ENCODE data around the gene CLDN22.

CLDN22 gene

DNA sequence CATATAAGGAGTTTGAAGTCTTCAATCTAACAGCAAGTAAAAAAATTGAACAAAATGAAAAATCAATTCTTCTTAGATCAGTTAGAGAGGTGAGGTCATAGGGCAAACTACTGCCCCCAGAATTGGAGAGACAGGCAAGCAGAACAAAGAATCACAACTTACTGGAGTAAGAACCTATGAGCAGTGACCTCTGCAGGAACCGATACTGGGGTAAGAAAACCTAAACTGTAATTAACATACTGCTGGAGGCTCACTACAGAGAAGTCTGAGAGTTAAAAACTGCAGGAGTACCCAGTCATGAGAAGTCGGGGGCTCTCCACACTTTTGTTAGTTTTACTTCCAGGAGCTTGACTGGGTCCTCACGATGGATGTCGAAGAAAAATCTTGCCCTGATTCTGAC is 16.0 kb downstream of the CLDN22 start (continued):
- TF ChIP-seq, protein P1, sequence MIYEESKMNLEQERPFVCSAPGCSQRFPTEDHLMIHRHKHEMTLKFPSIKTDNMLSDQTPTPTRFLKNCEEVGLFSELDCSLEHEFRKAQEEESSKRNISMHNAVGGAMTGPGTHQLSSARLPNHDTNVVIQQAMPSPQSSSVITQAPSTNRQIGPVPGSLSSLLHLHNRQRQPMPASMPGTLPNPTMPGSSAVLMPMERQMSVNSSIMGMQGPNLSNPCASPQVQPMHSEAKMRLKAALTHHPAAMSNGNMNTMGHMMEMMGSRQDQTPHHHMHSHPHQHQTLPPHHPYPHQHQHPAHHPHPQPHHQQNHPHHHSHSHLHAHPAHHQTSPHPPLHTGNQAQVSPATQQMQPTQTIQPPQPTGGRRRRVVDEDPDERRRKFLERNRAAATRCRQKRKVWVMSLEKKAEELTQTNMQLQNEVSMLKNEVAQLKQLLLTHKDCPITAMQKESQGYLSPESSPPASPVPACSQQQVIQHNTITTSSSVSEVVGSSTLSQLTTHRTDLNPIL (CRISPR knock-in tag; IDR thresholded peaks at IDR 0.05; ENCODE audit: low read depth) = no peak
- TF ChIP-seq SNAI2 (CRISPR knock-in tag; IDR thresholded peaks at IDR 0.05) = no peak
- no peak for TF ChIP-seq CSDC2 (CRISPR knock-in tag; IDR thresholded peaks at IDR 0.05)
- no peak for TF ChIP-seq TCF4 (CRISPR knock-in tag; IDR thresholded peaks at IDR 0.05; ENCODE audit: borderline replicate concordance)
- TF ChIP-seq ZNF70 (CRISPR knock-in tag; IDR thresholded peaks at IDR 0.05) = no peak
- TF ChIP-seq, protein P2, sequence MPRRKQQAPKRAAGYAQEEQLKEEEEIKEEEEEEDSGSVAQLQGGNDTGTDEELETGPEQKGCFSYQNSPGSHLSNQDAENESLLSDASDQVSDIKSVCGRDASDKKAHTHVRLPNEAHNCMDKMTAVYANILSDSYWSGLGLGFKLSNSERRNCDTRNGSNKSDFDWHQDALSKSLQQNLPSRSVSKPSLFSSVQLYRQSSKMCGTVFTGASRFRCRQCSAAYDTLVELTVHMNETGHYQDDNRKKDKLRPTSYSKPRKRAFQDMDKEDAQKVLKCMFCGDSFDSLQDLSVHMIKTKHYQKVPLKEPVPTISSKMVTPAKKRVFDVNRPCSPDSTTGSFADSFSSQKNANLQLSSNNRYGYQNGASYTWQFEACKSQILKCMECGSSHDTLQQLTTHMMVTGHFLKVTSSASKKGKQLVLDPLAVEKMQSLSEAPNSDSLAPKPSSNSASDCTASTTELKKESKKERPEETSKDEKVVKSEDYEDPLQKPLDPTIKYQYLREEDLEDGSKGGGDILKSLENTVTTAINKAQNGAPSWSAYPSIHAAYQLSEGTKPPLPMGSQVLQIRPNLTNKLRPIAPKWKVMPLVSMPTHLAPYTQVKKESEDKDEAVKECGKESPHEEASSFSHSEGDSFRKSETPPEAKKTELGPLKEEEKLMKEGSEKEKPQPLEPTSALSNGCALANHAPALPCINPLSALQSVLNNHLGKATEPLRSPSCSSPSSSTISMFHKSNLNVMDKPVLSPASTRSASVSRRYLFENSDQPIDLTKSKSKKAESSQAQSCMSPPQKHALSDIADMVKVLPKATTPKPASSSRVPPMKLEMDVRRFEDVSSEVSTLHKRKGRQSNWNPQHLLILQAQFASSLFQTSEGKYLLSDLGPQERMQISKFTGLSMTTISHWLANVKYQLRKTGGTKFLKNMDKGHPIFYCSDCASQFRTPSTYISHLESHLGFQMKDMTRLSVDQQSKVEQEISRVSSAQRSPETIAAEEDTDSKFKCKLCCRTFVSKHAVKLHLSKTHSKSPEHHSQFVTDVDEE (CRISPR knock-in tag; IDR thresholded peaks at IDR 0.05) = no peak
- TF ChIP-seq, protein P3, sequence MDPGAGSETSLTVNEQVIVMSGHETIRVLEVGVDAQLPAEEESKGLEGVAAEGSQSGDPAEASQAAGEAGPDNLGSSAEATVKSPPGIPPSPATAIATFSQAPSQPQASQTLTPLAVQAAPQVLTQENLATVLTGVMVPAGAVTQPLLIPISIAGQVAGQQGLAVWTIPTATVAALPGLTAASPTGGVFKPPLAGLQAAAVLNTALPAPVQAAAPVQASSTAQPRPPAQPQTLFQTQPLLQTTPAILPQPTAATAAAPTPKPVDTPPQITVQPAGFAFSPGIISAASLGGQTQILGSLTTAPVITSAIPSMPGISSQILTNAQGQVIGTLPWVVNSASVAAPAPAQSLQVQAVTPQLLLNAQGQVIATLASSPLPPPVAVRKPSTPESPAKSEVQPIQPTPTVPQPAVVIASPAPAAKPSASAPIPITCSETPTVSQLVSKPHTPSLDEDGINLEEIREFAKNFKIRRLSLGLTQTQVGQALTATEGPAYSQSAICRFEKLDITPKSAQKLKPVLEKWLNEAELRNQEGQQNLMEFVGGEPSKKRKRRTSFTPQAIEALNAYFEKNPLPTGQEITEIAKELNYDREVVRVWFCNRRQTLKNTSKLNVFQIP (CRISPR knock-in tag; IDR thresholded peaks at IDR 0.05; ENCODE audit: borderline replicate concordance, low read depth) = no peak

DNA sequence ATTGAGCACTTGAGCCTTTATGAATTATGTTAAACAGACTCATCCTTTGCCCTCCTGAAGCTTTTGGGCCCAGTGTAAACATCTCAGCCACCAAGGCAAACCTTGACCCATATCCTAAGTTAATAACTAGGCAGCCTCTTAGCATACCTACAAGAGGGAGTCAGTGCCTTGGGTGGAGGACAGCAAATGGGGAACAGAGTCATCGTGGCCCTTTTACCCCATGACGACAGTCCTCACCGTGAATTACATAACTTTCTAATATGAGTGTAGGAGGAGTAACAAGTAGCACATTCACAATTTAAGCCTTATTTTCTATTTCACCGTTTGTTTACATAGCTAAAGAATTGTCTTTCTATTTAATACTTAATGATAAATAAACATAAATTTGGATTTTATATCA is 16.8 kb downstream of the CLDN22 start:
- no peak for ATAC-seq
- TF ChIP-seq ZNF70 (CRISPR knock-in tag; IDR thresholded peaks at IDR 0.05) (no peak), GLIS3 (CRISPR knock-in tag; IDR thresholded peaks at IDR 0.05) (no peak), ESRRG (CRISPR knock-in tag; IDR thresholded peaks at IDR 0.05) (no peak), ARNTL (CRISPR knock-in tag; IDR thresholded peaks at IDR 0.05; ENCODE audit: borderline replicate concordance, low read depth) (no peak), SNAI2 (CRISPR knock-in tag; IDR thresholded peaks at IDR 0.05) (no peak), ZC3H10 (CRISPR knock-in tag; IDR thresholded peaks at IDR 0.05) (no peak), ZNF565 (CRISPR knock-in tag; conservative IDR thresholded peaks at IDR 0.05; ENCODE audit: low read depth) (no peak), CSDC2 (CRISPR knock-in tag; IDR thresholded peaks at IDR 0.05) (no peak), TOX (CRISPR knock-in tag; IDR thresholded peaks at IDR 0.05; ENCODE audit: borderline replicate concordance) (no peak), ZFP3 (CRISPR knock-in tag; IDR thresholded peaks at IDR 0.05) (no peak), RARB (CRISPR knock-in tag; IDR thresholded peaks at IDR 0.05) (no peak), ZFP30 (CRISPR knock-in tag; IDR thresholded peaks at IDR 0.05) (no peak), OSR1 (CRISPR knock-in tag; IDR thresholded peaks at IDR 0.05) (no peak), BACH2 (CRISPR knock-in tag; IDR thresholded peaks at IDR 0.05; ENCODE audit: borderline replicate concordance) (no peak), PPARA (CRISPR knock-in tag; IDR thresholded peaks at IDR 0.05; ENCODE audit: borderline replicate concordance) (no peak)
- TF ChIP-seq, protein P1 (CRISPR knock-in tag; IDR thresholded peaks at IDR 0.05; ENCODE audit: low read depth) = no peak
- TF ChIP-seq, protein P4, sequence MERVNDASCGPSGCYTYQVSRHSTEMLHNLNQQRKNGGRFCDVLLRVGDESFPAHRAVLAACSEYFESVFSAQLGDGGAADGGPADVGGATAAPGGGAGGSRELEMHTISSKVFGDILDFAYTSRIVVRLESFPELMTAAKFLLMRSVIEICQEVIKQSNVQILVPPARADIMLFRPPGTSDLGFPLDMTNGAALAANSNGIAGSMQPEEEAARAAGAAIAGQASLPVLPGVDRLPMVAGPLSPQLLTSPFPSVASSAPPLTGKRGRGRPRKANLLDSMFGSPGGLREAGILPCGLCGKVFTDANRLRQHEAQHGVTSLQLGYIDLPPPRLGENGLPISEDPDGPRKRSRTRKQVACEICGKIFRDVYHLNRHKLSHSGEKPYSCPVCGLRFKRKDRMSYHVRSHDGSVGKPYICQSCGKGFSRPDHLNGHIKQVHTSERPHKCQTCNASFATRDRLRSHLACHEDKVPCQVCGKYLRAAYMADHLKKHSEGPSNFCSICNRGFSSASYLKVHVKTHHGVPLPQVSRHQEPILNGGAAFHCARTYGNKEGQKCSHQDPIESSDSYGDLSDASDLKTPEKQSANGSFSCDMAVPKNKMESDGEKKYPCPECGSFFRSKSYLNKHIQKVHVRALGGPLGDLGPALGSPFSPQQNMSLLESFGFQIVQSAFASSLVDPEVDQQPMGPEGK (CRISPR knock-in tag; IDR thresholded peaks at IDR 0.05; ENCODE audit: borderline replicate concordance) = no peak
- TF ChIP-seq, protein P3 (CRISPR knock-in tag; IDR thresholded peaks at IDR 0.05; ENCODE audit: borderline replicate concordance, low read depth) = no peak
- TF ChIP-seq, protein P2 (CRISPR knock-in tag; IDR thresholded peaks at IDR 0.05) = no peak
- TF ChIP-seq, protein P5, sequence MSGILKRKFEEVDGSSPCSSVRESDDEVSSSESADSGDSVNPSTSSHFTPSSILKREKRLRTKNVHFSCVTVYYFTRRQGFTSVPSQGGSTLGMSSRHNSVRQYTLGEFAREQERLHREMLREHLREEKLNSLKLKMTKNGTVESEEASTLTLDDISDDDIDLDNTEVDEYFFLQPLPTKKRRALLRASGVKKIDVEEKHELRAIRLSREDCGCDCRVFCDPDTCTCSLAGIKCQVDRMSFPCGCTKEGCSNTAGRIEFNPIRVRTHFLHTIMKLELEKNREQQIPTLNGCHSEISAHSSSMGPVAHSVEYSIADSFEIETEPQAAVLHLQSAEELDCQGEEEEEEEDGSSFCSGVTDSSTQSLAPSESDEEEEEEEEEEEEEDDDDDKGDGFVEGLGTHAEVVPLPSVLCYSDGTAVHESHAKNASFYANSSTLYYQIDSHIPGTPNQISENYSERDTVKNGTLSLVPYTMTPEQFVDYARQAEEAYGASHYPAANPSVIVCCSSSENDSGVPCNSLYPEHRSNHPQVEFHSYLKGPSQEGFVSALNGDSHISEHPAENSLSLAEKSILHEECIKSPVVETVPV (CRISPR knock-in tag; IDR thresholded peaks at IDR 0.05) = no peak
